ENCODE data around the gene HAVCR2. TPM values are rescaled to one million over a fixed set of nuclear protein-coding genes. Genes with fewer than 3 reads are reported as not detected.

Gene HAVCR2
- total and polyA plus RNA-seq, 9 of the 15 experiments (the other 6 are each of a cell fraction or from before 2014, with no cell fraction given), result 0.04 to 0.11 (median 0.06) TPM; not detected in 5

GRCh38 chr5:157113002-157113401 is 4.2 kb upstream of the HAVCR2 start:
- CTCF ChIA-PET (ENCODE audit: low intra/inter-chr PET ratio), result no interaction called here
- H3K4me3 ChIP-seq, result no peak overlapping the region
- no peaks in the 10 kb centered on the region for H3K4me1 ChIP-seq (replicated peaks in 1 of 2; ENCODE audit: control insufficient read depth in 2 of 2, insufficient read depth in 2 of 2, low read length in 2 of 2)
- in situ Hi-C loops (cut with MboI) (no loop called here), intact Hi-C loops (cut with micrococcal nuclease) (no loop called here)
- POLR2A ChIA-PET, result no interaction called here
- DNase-seq (ENCODE audit: extremely low read depth in 1 of 4, low spot score in 3 of 4), result no peak
- H3K27ac ChIP-seq (ENCODE audit: extremely low read depth, low read depth, low read length), result no peak overlapping the region
- WGBS (ENCODE audit: insufficient coverage, low coverage, missing lambda C conversion rate), result 1% methylated on average over 5 of the region's 5 CpGs
- no peaks in the 10 kb centered on the region for H4K20me1 ChIP-seq (replicated peaks; ENCODE audit: control insufficient read depth, insufficient read depth, low read length)
- no peak overlapping the region for H3K9ac ChIP-seq (ENCODE audit: insufficient read depth in 1 of 2, low read depth in 2 of 2, low read length in 2 of 2)
- H3K4me2 ChIP-seq (ENCODE audit: insufficient read depth, low read length), result no peak overlapping the region
- BruUV-seq (replicated peaks), result no TSS peak
- H3K9me3 ChIP-seq (replicated peaks; ENCODE audit: control insufficient read depth, insufficient read depth, low read depth, low read length), result no peaks in the 10 kb centered on the region
- FAIRE-seq, result no peak
- peaks cover 4 to 6% of the 10 kb centered on the region in 2 experiments; a peak in 1 of 5 replicates for H3K27me3 ChIP-seq (ENCODE audit: control insufficient read depth in 2 of 2, insufficient read depth in 2 of 2, low read length in 2 of 2)
- H3K36me3 ChIP-seq (ENCODE audit: control insufficient read depth, insufficient read depth, low read length), result no peaks in the 10 kb centered on the region
- H3K79me2 ChIP-seq (ENCODE audit: control insufficient read depth, insufficient read depth, low read length), result no peaks in the 10 kb centered on the region
- H2AFZ ChIP-seq (ENCODE audit: low read depth, low read length), result no peak overlapping the region
- ATAC-seq, result no peak
- no peaks in the 10 kb centered on the region for H3K9me1 ChIP-seq (ENCODE audit: control insufficient read depth, insufficient read depth, low read length)
- no peak for TF ChIP-seq NFE2 (IDR thresholded peaks at IDR 0.05; ENCODE audit: low read depth)
- no peak for TF ChIP-seq CBX5 (IDR thresholded peaks at IDR 0.05; ENCODE audit: borderline replicate concordance, low read depth)
- TF ChIP-seq ZKSCAN1 (IDR thresholded peaks at IDR 0.05; ENCODE audit: low read depth, low read length), result no peak
- TF ChIP-seq HMBOX1 (IDR thresholded peaks at IDR 0.05), result no peak
- no peak for TF ChIP-seq DEAF1 (CRISPR knock-in tag; IDR thresholded peaks at IDR 0.05)
- no peak for TF ChIP-seq DLX4 (CRISPR knock-in tag; IDR thresholded peaks at IDR 0.05)
- TF ChIP-seq CGGBP1 (CRISPR knock-in tag; IDR thresholded peaks at IDR 0.05), result no peak
- TF ChIP-seq CBX8 (IDR thresholded peaks at IDR 0.05; ENCODE audit: borderline replicate concordance, extremely low read depth, low read depth, low read length, poor library complexity, severe bottlenecking), result no peak
- TF ChIP-seq C11orf30 (IDR thresholded peaks at IDR 0.05; ENCODE audit: low read depth), result no peak
- TF ChIP-seq ZNF165 (CRISPR knock-in tag; IDR thresholded peaks at IDR 0.05; ENCODE audit: borderline replicate concordance), result no peak
- no peak for TF ChIP-seq GTF2A2 (tag; IDR thresholded peaks at IDR 0.05)
- TF ChIP-seq FIP1L1 (IDR thresholded peaks at IDR 0.05; ENCODE audit: low read depth, low read length, poor library complexity, severe bottlenecking), result no peak
- no peak for TF ChIP-seq CREB1 (IDR thresholded peaks at IDR 0.05)
- no peak for TF ChIP-seq CREB1 (CRISPR knock-in tag; IDR thresholded peaks at IDR 0.05)
- TF ChIP-seq ZNF592 (IDR thresholded peaks at IDR 0.05), result no peak
- TF ChIP-seq TEAD1 (CRISPR knock-in tag; IDR thresholded peaks at IDR 0.05), result no peak

All from K562 (cell line).